HEK293T (cell line): ENCODE data around the gene CDH10.

ENCODE experiments used
- FOXA1 ChIP-seq: fragments of 450-650 bp; IDR thresholded peaks from 2 replicates; pipeline ENCODE4 v1.6.1; 2016; ENCODE audit warnings: mild to moderate bottlenecking
- FOXK2 ChIP-seq: fragments of 450-650 bp; IDR thresholded peaks from 2 replicates; pipeline ENCODE4 v1.6.1; 2016; ENCODE audit warnings: mild to moderate bottlenecking
- FOXM1 ChIP-seq: fragments of 450-650 bp; IDR thresholded peaks from 2 replicates; pipeline ENCODE4 v1.6.1; 2017; ENCODE audit warnings: mild to moderate bottlenecking, borderline replicate concordance
- PKNOX1 ChIP-seq: fragments of 450-650 bp; IDR thresholded peaks from 2 replicates; pipeline ENCODE4 v1.6.1; 2016

- TF ChIP-seq FOXM1 (no peak), FOXK2 (no peak), PKNOX1 (no peak), FOXA1 (no peak)
Observed at GRCh38 chr5:24472518-24472917, 172.3 kb downstream of the CDH10 start.
